Keratinocyte (primary cell): ENCODE data around the gene RNF144A. TPM values are rescaled to one million over a fixed set of nuclear protein-coding genes. Genes with fewer than 3 reads are reported as not detected.

ENCODE experiments used
- DNase-seq: peaks from one replicate; pipeline ENCODE4 v3.0.0-alpha.2; 2011; ENCODE audit warnings: low read depth, missing footprints, low spot score
- FAIRE-seq: peaks from 2 replicates; lab custom pipeline; 2011; peaks lifted over from hg19 to GRCh38; lab: Jason Lieb, UNC
- H2AFZ ChIP-seq: 2 replicates; pipeline ENCODE4 v1.6.0; 2012; ENCODE audit warnings: low read length, control low read depth, inconsistent platforms; ENCODE audit not compliant: control insufficient read depth
- H3K27ac ChIP-seq: 2 replicates; pipeline ENCODE4 v1.5.1; 2011; ENCODE audit warnings: low read length; ENCODE audit not compliant: control insufficient read depth, insufficient read depth
- H3K27me3 ChIP-seq: 3 replicates; pipeline ENCODE4 v1.6.0; 2011; ENCODE audit warnings: low read length; ENCODE audit not compliant: control insufficient read depth, insufficient read depth; ENCODE audit errors: extremely low read depth
- H3K36me3 ChIP-seq, 2 experiments: 2 replicates in 1 of 2; 3 replicates in 1 of 2; pipeline ENCODE4 v1.5.1; 2011; ENCODE audit warnings: low read length in 2 of 2, mild to moderate bottlenecking in 1 of 2; ENCODE audit not compliant: control insufficient read depth in 2 of 2, insufficient read depth in 2 of 2; ENCODE audit errors: extremely low read depth in 1 of 2
- H3K4me1 ChIP-seq: 3 replicates; pipeline ENCODE4 v1.5.1; 2011; ENCODE audit warnings: low read length; ENCODE audit not compliant: control insufficient read depth, insufficient read depth; ENCODE audit errors: extremely low read depth
- H3K4me2 ChIP-seq: 3 replicates; pipeline ENCODE4 v1.6.0; 2011; ENCODE audit warnings: low read depth, low read length; ENCODE audit not compliant: control insufficient read depth, insufficient read depth; ENCODE audit errors: extremely low read depth
- H3K4me3 ChIP-seq, 3 experiments: fragments of 200-600 bp in 1 of 3; sonication (generic) in 1 of 3; 2 replicates in 2 of 3; 3 replicates in 1 of 3; pipeline ENCODE4 v1.5.1; 2011 to 2016; ENCODE audit warnings: low read length in 3 of 3, mild to moderate bottlenecking in 3 of 3, control low read depth in 2 of 3, inconsistent platforms in 1 of 3, low read depth in 1 of 3, mixed read lengths in 1 of 3, mixed run types in 1 of 3, moderate library complexity in 1 of 3; ENCODE audit not compliant: control insufficient read depth in 2 of 3, insufficient read depth in 2 of 3; ENCODE audit errors: extremely low read depth in 1 of 3
- H3K79me2 ChIP-seq: 2 replicates; pipeline ENCODE4 v1.6.0; 2012; ENCODE audit warnings: low read length; ENCODE audit not compliant: control insufficient read depth, insufficient read depth
- H3K9ac ChIP-seq: 3 replicates; pipeline ENCODE4 v1.6.0; 2011; ENCODE audit warnings: low read length; ENCODE audit not compliant: control insufficient read depth, insufficient read depth; ENCODE audit errors: extremely low read depth
- H3K9me1 ChIP-seq: 3 replicates; pipeline ENCODE4 v1.6.0; 2011; ENCODE audit warnings: low read length; ENCODE audit not compliant: control insufficient read depth, insufficient read depth; ENCODE audit errors: extremely low read depth
- H3K9me3 ChIP-seq: 2 replicates; pipeline ENCODE4 v1.5.1; 2012; ENCODE audit warnings: low read depth, low read length; ENCODE audit not compliant: control insufficient read depth
- H4K20me1 ChIP-seq: 3 replicates; pipeline ENCODE4 v1.6.0; 2011; ENCODE audit warnings: low read length; ENCODE audit not compliant: control insufficient read depth, insufficient read depth; ENCODE audit errors: extremely low read depth
- EZH2 ChIP-seq: IDR thresholded peaks from one replicate; pipeline ENCODE4 v1.6.1; 2012; ENCODE audit warnings: inconsistent platforms, mild to moderate bottlenecking, low read length, moderate library complexity
- dilution Hi-C: fragments of 300-500 bp; cut with MboI; formaldehyde crosslinking; loops from one replicate; pipeline ENCODE4 v1.7.0; 2020; ENCODE audit warnings: low sequenced_read_pairs; ENCODE audit not compliant: extremely low pct_ligation_motif_present
- polyA plus RNA-seq, 5 experiments: library from polyadenylated mRNA; depleted of rRNA in 3 of 5; stranded (reverse) in 3 of 5; stranded (forward) in 1 of 5; unstranded in 1 of 5; fragments of >200 nt; gene quantifications; 1 replicate in 1 of 5; 2 replicates in 3 of 5; 3 replicates in 1 of 5; pipeline versions ENCODE4 v1.2.1 to v1.2.3, GENCODE V29; 2011 to 2012; ENCODE audit warnings: missing spikeins in 2 of 5, low read depth in 1 of 5, low replicate concordance in 1 of 5
- TF ChIP-seq, protein P1 (sequence below), 3 experiments: IDR thresholded peaks in 1 of 3; conservative IDR thresholded peaks in 1 of 3; optimal IDR thresholded peaks in 1 of 3; 2 replicates in 2 of 3; 3 replicates in 1 of 3; pipeline versions ENCODE3 to v1.5.1; 2011; ENCODE audit warnings: low read length in 3 of 3, mild to moderate bottlenecking in 3 of 3, moderate library complexity in 2 of 3, control low read depth in 1 of 3, inconsistent platforms in 1 of 3; ENCODE audit not compliant: insufficient read depth in 2 of 3; ENCODE audit errors: extremely low read depth in 1 of 3

Gene RNF144A
- polyA plus RNA-seq, 1 donor (not counting 4 experiments of a cell fraction or from before 2014, with no cell fraction given): 1.4 TPM

DNA sequence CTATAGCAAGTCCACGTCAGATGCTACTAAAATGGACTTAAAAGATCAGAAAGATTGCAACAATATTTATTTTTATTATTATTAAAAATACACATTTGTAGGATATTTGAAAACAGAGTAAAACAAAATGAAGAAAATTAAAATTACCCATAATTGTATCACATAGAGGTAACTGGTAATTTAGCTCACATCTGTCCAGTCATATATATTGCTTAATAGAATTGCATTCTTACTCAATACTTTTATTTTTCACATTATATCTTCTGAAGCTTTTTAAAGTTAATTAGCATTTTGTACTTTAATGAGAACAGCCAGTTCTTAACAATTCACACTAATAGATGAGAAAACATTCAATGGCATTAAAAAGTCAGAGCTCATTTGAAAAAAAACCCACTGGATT lies 11.5 kb upstream of the RNF144A start:
- H3K4me3 ChIP-seq: no peak overlapping the region
- H3K9ac ChIP-seq: no peak overlapping the region
- DNase-seq: no peak
- no peak overlapping the region for H2AFZ ChIP-seq
- H3K36me3 ChIP-seq: no peaks in the 10 kb centered on the region
- H3K4me1 ChIP-seq: no peaks in the 10 kb centered on the region
- dilution Hi-C loops: no loop called here
- H3K27ac ChIP-seq: no peak overlapping the region
- H3K27me3 ChIP-seq: no peaks in the 10 kb centered on the region
- H3K4me2 ChIP-seq: no peak overlapping the region
- H3K9me3 ChIP-seq: no peaks in the 10 kb centered on the region
- TF ChIP-seq, protein P1, sequence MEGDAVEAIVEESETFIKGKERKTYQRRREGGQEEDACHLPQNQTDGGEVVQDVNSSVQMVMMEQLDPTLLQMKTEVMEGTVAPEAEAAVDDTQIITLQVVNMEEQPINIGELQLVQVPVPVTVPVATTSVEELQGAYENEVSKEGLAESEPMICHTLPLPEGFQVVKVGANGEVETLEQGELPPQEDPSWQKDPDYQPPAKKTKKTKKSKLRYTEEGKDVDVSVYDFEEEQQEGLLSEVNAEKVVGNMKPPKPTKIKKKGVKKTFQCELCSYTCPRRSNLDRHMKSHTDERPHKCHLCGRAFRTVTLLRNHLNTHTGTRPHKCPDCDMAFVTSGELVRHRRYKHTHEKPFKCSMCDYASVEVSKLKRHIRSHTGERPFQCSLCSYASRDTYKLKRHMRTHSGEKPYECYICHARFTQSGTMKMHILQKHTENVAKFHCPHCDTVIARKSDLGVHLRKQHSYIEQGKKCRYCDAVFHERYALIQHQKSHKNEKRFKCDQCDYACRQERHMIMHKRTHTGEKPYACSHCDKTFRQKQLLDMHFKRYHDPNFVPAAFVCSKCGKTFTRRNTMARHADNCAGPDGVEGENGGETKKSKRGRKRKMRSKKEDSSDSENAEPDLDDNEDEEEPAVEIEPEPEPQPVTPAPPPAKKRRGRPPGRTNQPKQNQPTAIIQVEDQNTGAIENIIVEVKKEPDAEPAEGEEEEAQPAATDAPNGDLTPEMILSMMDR (optimal IDR thresholded peaks at IDR 0.05 in 1 of 3, IDR thresholded peaks at IDR 0.05 in 1 of 3, conservative IDR thresholded peaks at IDR 0.05 in 1 of 3; ENCODE audit: extremely low read depth in 1 of 3, insufficient read depth in 2 of 3, low read length in 3 of 3): no peak
- TF ChIP-seq EZH2: no peak
- H3K79me2 ChIP-seq: no peaks in the 10 kb centered on the region
- no peaks in the 10 kb centered on the region for H4K20me1 ChIP-seq
- H3K9me1 ChIP-seq: no peaks in the 10 kb centered on the region
- no peak for FAIRE-seq

DNA sequence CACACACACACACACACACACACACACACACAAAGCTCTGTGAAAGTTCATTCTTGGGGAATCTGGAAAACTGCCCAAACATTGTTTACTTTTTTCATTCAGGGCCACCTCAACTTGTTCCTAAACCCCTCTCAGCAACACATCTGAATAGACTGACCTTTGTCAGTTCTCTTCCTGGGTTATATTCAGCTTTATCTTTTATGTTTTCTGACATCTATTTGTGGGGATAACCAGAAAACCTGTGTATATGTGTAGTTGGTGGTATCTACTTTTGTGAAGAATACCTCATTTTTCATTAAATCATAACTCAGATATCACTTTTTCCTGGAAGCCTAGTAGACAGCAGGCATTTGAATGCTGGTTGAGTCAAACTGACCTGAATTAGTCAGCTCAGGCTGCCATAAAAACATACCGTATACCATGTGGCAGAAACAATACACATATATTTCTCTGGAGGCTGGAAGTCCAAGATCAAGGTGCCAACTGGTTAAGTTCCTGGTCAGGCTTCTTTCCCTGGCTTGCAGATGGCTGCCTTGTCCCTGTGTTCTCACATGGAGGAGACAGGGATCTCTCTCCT lies 11.0 kb upstream of the RNF144A start:
- FAIRE-seq (no peak), DNase-seq (no peak)
- TF ChIP-seq EZH2: no peak
- TF ChIP-seq, protein P1 (optimal IDR thresholded peaks at IDR 0.05 in 1 of 3, IDR thresholded peaks at IDR 0.05 in 1 of 3, conservative IDR thresholded peaks at IDR 0.05 in 1 of 3; ENCODE audit: extremely low read depth in 1 of 3, insufficient read depth in 2 of 3, low read length in 3 of 3): no peak
- Histone ChIP-seq H4K20me1 (no peaks in the 10 kb centered on the region), H3K4me2 (no peak overlapping the region), H2AFZ (no peak overlapping the region), H3K4me1 (no peaks in the 10 kb centered on the region), H3K9me1 (no peaks in the 10 kb centered on the region), H3K4me3 (no peak overlapping the region), H3K27me3 (no peaks in the 10 kb centered on the region), H3K27ac (no peak overlapping the region), H3K36me3 (no peaks in the 10 kb centered on the region), H3K9me3 (no peaks in the 10 kb centered on the region), H3K9ac (no peak overlapping the region), H3K79me2 (no peaks in the 10 kb centered on the region)
- dilution Hi-C loops: no loop called here
